ENCODE measurements around the gene FMN2.

The FMN2 gene

GRCh38 chr1:240362826-240363225, 271.1 kb downstream of the FMN2 start:
- TF ChIP-seq, protein P1, sequence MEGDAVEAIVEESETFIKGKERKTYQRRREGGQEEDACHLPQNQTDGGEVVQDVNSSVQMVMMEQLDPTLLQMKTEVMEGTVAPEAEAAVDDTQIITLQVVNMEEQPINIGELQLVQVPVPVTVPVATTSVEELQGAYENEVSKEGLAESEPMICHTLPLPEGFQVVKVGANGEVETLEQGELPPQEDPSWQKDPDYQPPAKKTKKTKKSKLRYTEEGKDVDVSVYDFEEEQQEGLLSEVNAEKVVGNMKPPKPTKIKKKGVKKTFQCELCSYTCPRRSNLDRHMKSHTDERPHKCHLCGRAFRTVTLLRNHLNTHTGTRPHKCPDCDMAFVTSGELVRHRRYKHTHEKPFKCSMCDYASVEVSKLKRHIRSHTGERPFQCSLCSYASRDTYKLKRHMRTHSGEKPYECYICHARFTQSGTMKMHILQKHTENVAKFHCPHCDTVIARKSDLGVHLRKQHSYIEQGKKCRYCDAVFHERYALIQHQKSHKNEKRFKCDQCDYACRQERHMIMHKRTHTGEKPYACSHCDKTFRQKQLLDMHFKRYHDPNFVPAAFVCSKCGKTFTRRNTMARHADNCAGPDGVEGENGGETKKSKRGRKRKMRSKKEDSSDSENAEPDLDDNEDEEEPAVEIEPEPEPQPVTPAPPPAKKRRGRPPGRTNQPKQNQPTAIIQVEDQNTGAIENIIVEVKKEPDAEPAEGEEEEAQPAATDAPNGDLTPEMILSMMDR (conservative IDR thresholded peaks at IDR 0.05; ENCODE audit: low read depth, low read length): no peak

DNA sequence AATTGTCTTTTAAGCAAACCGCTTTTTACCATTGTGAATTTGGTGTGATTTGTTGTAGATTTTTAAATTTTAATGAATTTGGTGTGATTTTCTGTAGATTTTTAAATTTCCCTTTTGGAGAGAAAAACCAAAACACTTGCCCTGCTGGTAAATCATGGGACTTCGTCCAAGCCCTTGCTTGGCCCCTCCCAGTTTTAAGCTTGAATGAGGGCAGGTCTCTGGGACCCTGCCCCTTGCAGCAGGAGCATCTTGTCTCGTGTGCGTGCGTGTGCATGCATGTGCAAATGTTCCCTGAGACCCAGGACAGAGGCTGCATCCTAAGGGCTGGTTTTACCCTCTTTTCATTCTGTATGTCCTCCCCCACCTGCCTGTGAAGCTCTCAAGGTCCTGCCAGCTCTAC, 271.6 kb downstream of the FMN2 start:
- H3K4me3 ChIP-seq (ENCODE audit: low read depth, low read length): no peak overlapping the region
- TF ChIP-seq, protein P1 (conservative IDR thresholded peaks at IDR 0.05; ENCODE audit: low read depth, low read length): no peak
- no peak for DNase-seq (ENCODE audit: low read depth)

More at GRCh38 chr1:240362826-240363225, 271.1 kb downstream of the FMN2 start:
- no peak overlapping the region for H3K4me3 ChIP-seq (ENCODE audit: low read depth, low read length)
- DNase-seq (ENCODE audit: low read depth): no peak

GRCh38 chr1:240363914-240364313, 272.2 kb downstream of the FMN2 start:
- DNase-seq (ENCODE audit: low read depth): no peak
- no peak overlapping the region for H3K4me3 ChIP-seq (ENCODE audit: low read depth, low read length)
- TF ChIP-seq, protein P1 (conservative IDR thresholded peaks at IDR 0.05; ENCODE audit: low read depth, low read length): no peak

GRCh38 chr1:240366636-240367035, 275.0 kb downstream of the FMN2 start:
- TF ChIP-seq, protein P1 (conservative IDR thresholded peaks at IDR 0.05; ENCODE audit: low read depth, low read length): no peak
- H3K4me3 ChIP-seq (ENCODE audit: low read depth, low read length): no peak overlapping the region
- DNase-seq (ENCODE audit: low read depth): no peak

- no peak for DNase-seq (ENCODE audit: low read depth)
- TF ChIP-seq, protein P1 (conservative IDR thresholded peaks at IDR 0.05; ENCODE audit: low read depth, low read length): no peak
- no peak overlapping the region for H3K4me3 ChIP-seq (ENCODE audit: low read depth, low read length)
Observed at GRCh38 chr1:240385551-240385950, 293.9 kb downstream of the FMN2 start.

DNA sequence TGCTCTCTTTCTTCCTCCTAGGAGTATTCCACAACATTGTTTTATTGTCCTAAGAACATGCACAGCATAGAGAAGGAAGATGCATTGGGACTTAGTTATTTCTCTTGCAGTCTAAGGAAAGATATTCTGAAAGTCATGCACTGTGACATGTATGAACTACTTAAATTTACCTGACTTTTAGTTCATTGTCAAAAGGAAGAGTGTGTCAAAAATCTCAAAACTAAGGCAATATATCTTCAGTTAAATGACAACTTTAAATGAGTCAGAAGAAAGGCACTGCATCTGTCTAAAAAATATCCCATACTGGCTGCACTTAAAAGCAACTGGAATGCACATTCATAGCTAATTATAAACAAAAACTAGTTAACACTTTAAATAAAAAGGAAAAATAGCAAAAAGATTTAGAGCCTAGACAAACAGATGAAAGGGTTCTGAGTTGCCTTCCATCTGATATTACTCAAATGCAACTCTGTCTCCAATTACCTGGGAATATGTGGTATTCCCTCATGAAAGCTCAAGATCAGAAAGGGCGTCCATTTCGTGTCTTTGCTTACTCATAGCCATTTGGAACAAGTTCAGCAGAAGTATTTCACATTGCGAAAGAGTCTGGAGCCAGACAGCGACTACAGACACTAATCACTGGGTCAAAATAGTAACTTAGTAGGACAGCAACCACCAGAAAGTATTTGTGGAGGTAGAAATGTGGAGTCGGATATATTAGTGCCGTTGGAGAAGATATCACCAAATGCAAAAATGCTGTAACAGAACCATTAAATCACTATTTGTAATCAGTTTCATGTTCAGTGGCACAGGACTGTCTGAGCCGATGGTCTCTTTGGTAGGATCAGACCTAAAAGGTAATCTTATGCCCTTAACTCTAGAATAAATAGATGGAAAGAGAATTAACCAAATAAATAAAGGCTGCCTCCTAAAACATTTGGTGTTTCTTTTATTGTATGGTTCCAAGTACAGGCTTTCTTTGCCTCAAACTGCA, 294.6 kb downstream of the FMN2 start:
- no peak overlapping the region for H3K4me3 ChIP-seq (ENCODE audit: low read depth, low read length)
- DNase-seq (ENCODE audit: low read depth): peak; percentile 84
- TF ChIP-seq, protein P1 (conservative IDR thresholded peaks at IDR 0.05; ENCODE audit: low read depth, low read length): no peak

All from choroid plexus epithelial cell (primary cell).